ENCODE measurements around the gene RNF146.

The RNF146 gene

DNA sequence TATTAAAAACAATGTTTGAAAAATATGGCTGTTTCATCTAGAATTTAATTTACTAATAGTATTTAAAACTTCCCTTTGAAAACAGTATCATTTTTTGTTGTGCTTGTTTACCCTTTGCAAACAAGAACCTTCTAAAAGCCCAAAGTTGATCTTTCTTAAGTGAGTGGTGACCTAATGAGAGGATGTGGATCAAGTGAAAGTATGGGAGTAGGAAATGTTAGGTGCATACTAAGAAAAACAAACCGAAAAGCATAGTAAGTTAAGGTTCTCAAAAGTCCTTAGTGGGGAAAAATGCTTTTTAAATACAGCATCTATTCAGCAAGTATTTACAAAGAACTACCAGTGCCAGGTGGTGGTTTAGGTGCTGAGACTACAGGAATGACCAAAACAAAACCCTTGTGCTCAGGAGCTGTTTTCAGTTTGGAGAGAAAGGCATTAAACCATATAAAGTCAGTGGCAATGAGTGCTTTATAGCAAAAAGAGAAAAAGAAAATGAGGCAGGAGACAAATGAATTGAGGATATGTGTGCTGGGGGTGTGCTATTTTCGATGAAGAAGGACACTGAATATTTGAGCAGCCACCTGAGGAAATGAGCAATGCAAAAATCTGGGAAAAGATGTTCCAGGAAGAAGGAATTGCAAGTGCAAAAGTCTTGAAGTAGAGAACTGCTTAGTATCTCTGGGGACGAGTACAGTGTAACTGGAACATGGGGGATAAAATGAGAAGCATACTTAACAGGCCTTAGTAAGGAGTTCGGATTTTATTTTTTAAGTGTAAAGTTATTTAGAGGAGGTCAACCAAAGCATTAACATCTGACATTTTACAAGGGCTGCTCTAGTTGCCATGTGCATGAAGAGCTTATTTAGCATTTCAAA, 24.0 kb downstream of the RNF146 start:
- Histone ChIP-seq H3K4me3 (ENCODE audit: low read length, poor library complexity, severe bottlenecking) (no peak overlapping the region), H3K9me3 (ENCODE audit: insufficient read depth, low read depth, low read length) (no peaks in the 10 kb centered on the region), H3K9me2 (replicated peaks; ENCODE audit: low read depth, low read length) (no peaks in the 10 kb centered on the region), H3K4me1 (ENCODE audit: insufficient read depth, low read length, poor library complexity, severe bottlenecking) (no peaks in the 10 kb centered on the region), H3K9ac (ENCODE audit: low read depth, low read length, poor library complexity, severe bottlenecking) (no peak overlapping the region), H4K20me1 (ENCODE audit: insufficient read depth, low read length, poor library complexity, severe bottlenecking) (peaks cover 7% of the 10 kb centered on the region), H3F3A (ENCODE audit: low read depth) (no peaks in the 10 kb centered on the region), H3K79me2 (ENCODE audit: insufficient read depth, low read length) (no peaks in the 10 kb centered on the region), H3K36me3 (ENCODE audit: insufficient read depth, low read length) (peaks cover 62% of the 10 kb centered on the region), H2AFZ (ENCODE audit: low read length) (no peak overlapping the region), H3K27me3 (ENCODE audit: insufficient read depth, low read length, poor library complexity, severe bottlenecking) (no peaks in the 10 kb centered on the region), H3K4me2 (ENCODE audit: low read depth, low read length, poor library complexity, severe bottlenecking) (no peak overlapping the region)
- TF ChIP-seq, protein P1, sequence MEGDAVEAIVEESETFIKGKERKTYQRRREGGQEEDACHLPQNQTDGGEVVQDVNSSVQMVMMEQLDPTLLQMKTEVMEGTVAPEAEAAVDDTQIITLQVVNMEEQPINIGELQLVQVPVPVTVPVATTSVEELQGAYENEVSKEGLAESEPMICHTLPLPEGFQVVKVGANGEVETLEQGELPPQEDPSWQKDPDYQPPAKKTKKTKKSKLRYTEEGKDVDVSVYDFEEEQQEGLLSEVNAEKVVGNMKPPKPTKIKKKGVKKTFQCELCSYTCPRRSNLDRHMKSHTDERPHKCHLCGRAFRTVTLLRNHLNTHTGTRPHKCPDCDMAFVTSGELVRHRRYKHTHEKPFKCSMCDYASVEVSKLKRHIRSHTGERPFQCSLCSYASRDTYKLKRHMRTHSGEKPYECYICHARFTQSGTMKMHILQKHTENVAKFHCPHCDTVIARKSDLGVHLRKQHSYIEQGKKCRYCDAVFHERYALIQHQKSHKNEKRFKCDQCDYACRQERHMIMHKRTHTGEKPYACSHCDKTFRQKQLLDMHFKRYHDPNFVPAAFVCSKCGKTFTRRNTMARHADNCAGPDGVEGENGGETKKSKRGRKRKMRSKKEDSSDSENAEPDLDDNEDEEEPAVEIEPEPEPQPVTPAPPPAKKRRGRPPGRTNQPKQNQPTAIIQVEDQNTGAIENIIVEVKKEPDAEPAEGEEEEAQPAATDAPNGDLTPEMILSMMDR (conservative IDR thresholded peaks at IDR 0.05; ENCODE audit: low read length) = no peak
- TF ChIP-seq EZH2phosphoT487 (IDR thresholded peaks at IDR 0.05; ENCODE audit: borderline replicate concordance) = no peak

DNA sequence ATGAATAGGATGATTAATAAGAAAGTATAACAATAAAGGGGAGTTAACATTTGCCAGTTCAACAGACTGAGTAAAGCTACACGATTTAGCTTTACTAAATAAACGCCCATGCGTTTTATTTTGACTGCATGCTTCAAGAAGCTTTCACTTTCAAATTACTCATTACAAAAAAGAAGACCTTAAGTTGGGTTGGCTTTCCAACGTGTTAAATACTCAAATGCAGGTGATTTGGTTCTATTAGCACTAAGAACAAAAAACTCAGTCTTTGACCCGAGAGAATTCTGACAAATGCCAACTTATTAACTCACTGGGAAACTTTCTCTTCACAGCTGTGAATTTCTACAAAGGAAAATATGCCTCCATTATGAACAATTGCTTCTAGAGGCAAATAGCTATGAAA, 24.8 kb downstream of the RNF146 start:
- TF ChIP-seq, protein P1 (conservative IDR thresholded peaks at IDR 0.05; ENCODE audit: low read length) = no peak
- TF ChIP-seq EZH2phosphoT487 (IDR thresholded peaks at IDR 0.05; ENCODE audit: borderline replicate concordance) = no peak
- H3K9me3 ChIP-seq (ENCODE audit: insufficient read depth, low read depth, low read length) = no peaks in the 10 kb centered on the region
- no peaks in the 10 kb centered on the region for H3K79me2 ChIP-seq (ENCODE audit: insufficient read depth, low read length)
- H3K27me3 ChIP-seq (ENCODE audit: insufficient read depth, low read length, poor library complexity, severe bottlenecking) = no peaks in the 10 kb centered on the region
- no peak overlapping the region for H3K4me2 ChIP-seq (ENCODE audit: low read depth, low read length, poor library complexity, severe bottlenecking)
- H3F3A ChIP-seq (ENCODE audit: low read depth) = no peaks in the 10 kb centered on the region
- H3K4me1 ChIP-seq (ENCODE audit: insufficient read depth, low read length, poor library complexity, severe bottlenecking) = no peaks in the 10 kb centered on the region
- H4K20me1 ChIP-seq (ENCODE audit: insufficient read depth, low read length, poor library complexity, severe bottlenecking) = peaks cover 7% of the 10 kb centered on the region
- H3K9ac ChIP-seq (ENCODE audit: low read depth, low read length, poor library complexity, severe bottlenecking) = no peak overlapping the region
- no peak overlapping the region for H3K4me3 ChIP-seq (ENCODE audit: low read length, poor library complexity, severe bottlenecking)
- H3K9me2 ChIP-seq (replicated peaks; ENCODE audit: low read depth, low read length) = no peaks in the 10 kb centered on the region
- no peak overlapping the region for H2AFZ ChIP-seq (ENCODE audit: low read length)
- H3K36me3 ChIP-seq (ENCODE audit: insufficient read depth, low read length) = peaks cover 53% of the 10 kb centered on the region

DNA sequence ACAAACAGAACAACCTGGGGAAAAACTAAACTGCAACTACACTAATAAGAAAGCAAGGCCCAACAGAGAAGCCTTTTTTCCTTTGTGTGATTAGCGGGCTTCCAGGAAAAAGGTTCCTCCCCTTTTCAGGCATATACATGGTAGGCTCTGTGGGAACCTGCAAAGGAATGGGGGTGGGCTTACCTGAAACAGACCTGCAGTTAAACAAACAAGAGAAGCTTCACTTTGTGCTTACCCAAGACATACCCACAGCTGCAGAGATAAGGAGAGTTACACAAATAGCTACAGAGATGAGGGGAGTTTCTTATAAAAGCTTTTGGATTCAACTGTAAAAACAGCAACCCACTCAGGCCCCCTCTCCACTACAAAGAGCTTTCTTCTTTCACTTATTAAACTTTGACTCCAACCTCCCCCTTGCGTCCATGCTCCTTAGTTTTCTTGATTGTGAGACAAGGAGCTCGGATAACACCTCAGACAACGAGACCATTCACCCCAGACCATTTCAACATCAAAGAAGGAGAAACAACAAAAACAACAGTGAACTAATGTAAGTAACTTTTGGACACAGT, 30.9 kb downstream of the RNF146 start:
- H4K20me1 ChIP-seq (ENCODE audit: insufficient read depth, low read length, poor library complexity, severe bottlenecking) = no peaks in the 10 kb centered on the region
- H3K36me3 ChIP-seq (ENCODE audit: insufficient read depth, low read length) = peaks cover 12% of the 10 kb centered on the region
- H3K79me2 ChIP-seq (ENCODE audit: insufficient read depth, low read length) = peaks cover 13% of the 10 kb centered on the region; the same call in 1 of the 2 replicates
- H3K4me2 ChIP-seq (ENCODE audit: low read depth, low read length, poor library complexity, severe bottlenecking) = no peak overlapping the region
- H3K4me3 ChIP-seq (ENCODE audit: low read length, poor library complexity, severe bottlenecking) = no peak overlapping the region
- no peaks in the 10 kb centered on the region for H3F3A ChIP-seq (ENCODE audit: low read depth)
- no peaks in the 10 kb centered on the region for H3K27me3 ChIP-seq (ENCODE audit: insufficient read depth, low read length, poor library complexity, severe bottlenecking)
- no peaks in the 10 kb centered on the region for H3K9me2 ChIP-seq (replicated peaks; ENCODE audit: low read depth, low read length)
- no peak overlapping the region for H3K9ac ChIP-seq (ENCODE audit: low read depth, low read length, poor library complexity, severe bottlenecking)
- H3K9me3 ChIP-seq (ENCODE audit: insufficient read depth, low read depth, low read length) = no peaks in the 10 kb centered on the region
- H2AFZ ChIP-seq (ENCODE audit: low read length) = no peak overlapping the region
- H3K4me1 ChIP-seq (ENCODE audit: insufficient read depth, low read length, poor library complexity, severe bottlenecking) = no peaks in the 10 kb centered on the region
- TF ChIP-seq, protein P1 (conservative IDR thresholded peaks at IDR 0.05; ENCODE audit: low read length) = no peak
- no peak for TF ChIP-seq EZH2phosphoT487 (IDR thresholded peaks at IDR 0.05; ENCODE audit: borderline replicate concordance)

Data from Loucy (cell line).